MM.1S (cell line): ENCODE measurements around the gene JAK2.

Source experiments
- DNase-seq: peaks from one replicate; pipeline ENCODE4 v3.0.0-alpha.2; 2015
- H2AFZ ChIP-seq: fragments of 300-600 bp; sonication (generic); 2 replicates; pipeline ENCODE4 v1.6.0; 2016; ENCODE audit warnings: antibody characterized with exemption, low read length
- H3F3A ChIP-seq: fragments of 300-600 bp; sonication (generic); 2 replicates; pipeline ENCODE4 v1.6.1; 2016; ENCODE audit warnings: mild to moderate bottlenecking, antibody characterized with exemption, low read length, moderate library complexity, mixed read lengths; ENCODE audit not compliant: insufficient read depth
- H3K27ac ChIP-seq: fragments of 300-600 bp; sonication (generic); 2 replicates; pipeline ENCODE4 v1.5.1; 2016; ENCODE audit warnings: mild to moderate bottlenecking, low read length
- H3K27me3 ChIP-seq: fragments of 300-600 bp; sonication (generic); replicated peaks from 2 replicates; pipeline ENCODE4 v1.6.0; 2016; ENCODE audit warnings: low read length; ENCODE audit not compliant: insufficient read depth
- H3K36me3 ChIP-seq: fragments of 300-600 bp; sonication (generic); replicated peaks from 2 replicates; pipeline ENCODE4 v1.6.1; 2016; ENCODE audit warnings: mild to moderate bottlenecking, low read length, mixed read lengths; ENCODE audit not compliant: insufficient read depth
- H3K4me1 ChIP-seq: fragments of 300-600 bp; sonication (generic); 2 replicates; pipeline ENCODE4 v1.6.1; 2016; ENCODE audit warnings: low read length, mixed read lengths
- H3K4me2 ChIP-seq: fragments of 300-600 bp; sonication (generic); 2 replicates; pipeline ENCODE4 v1.6.0; 2016; ENCODE audit warnings: low read depth, low read length
- H3K4me3 ChIP-seq: fragments of 300-600 bp; sonication (generic); 2 replicates; pipeline ENCODE4 v1.5.1; 2016; ENCODE audit warnings: low read length, mixed read lengths
- H3K79me2 ChIP-seq: fragments of 300-600 bp; sonication (generic); 2 replicates; pipeline ENCODE4 v1.6.1; 2016; ENCODE audit warnings: mixed run types, low read length, mixed read lengths
- H3K9ac ChIP-seq: fragments of 300-600 bp; sonication (generic); 2 replicates; pipeline ENCODE4 v1.6.1; 2016; ENCODE audit warnings: low read length, mixed read lengths
- H3K9me2 ChIP-seq: fragments of 300-600 bp; sonication (generic); replicated peaks from 2 replicates; pipeline ENCODE4 v1.6.1; 2016; ENCODE audit warnings: mild to moderate bottlenecking, low read length, mixed read lengths; ENCODE audit not compliant: insufficient read depth
- H3K9me3 ChIP-seq: fragments of 300-600 bp; sonication (generic); replicated peaks from 2 replicates; pipeline ENCODE4 v1.6.1; 2016; ENCODE audit warnings: mild to moderate bottlenecking, low read length, mixed read lengths; ENCODE audit not compliant: insufficient read depth
- H4K20me1 ChIP-seq: fragments of 300-600 bp; sonication (generic); 2 replicates; pipeline ENCODE4 v1.6.1; 2016; ENCODE audit warnings: mild to moderate bottlenecking, low read length, moderate library complexity, mixed read lengths; ENCODE audit not compliant: insufficient read depth
- EZH2 ChIP-seq: fragments of 300-600 bp; sonication (generic); optimal IDR thresholded peaks from 2 replicates; pipeline ENCODE3; 2017; ENCODE audit warnings: low read depth, mild to moderate bottlenecking, antibody characterized with exemption, low read length, mixed read lengths
- EZH2phosphoT487 ChIP-seq: fragments of 300-600 bp; sonication (generic); IDR thresholded peaks from 2 replicates; pipeline ENCODE4 v1.6.1; 2018; ENCODE audit warnings: antibody characterized with exemption, low read length
- TF ChIP-seq, protein P1 (sequence below): fragments of 300-600 bp; sonication (generic); IDR thresholded peaks from 2 replicates; pipeline ENCODE4 v1.5.1; 2016; ENCODE audit warnings: antibody characterized with exemption, low read length, mixed read lengths

JAK2 gene

DNA sequence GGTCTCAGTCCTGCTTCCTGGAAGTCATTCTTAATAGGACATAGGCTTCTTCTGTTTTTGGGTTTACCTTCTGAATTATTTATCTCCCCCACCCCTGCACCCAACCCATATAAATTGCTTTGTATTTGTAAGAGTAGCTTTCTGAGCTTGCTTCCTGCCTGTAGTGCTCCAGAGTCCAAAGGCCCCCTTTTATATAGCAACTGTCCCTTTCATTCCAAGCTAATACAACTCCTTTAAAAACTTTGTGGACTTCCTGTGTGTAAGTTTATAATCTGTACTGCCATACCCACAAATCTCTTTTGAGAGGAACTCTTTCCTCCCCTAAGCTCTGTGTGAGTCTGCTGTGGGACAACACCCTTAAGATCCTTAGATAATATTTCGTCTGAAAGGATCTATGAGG is 7.8 kb downstream of the JAK2 start:
- Histone ChIP-seq H3K36me3 (no peaks in the 10 kb centered on the region), H3K27me3 (no peaks in the 10 kb centered on the region), H3K4me2 (no peak overlapping the region), H3K4me3 (no peak overlapping the region), H3K9me3 (no peaks in the 10 kb centered on the region), H3K79me2 (peaks cover 43% of the 10 kb centered on the region), H4K20me1 (no peaks in the 10 kb centered on the region), H2AFZ (no peak overlapping the region), H3K9me2 (no peaks in the 10 kb centered on the region), H3F3A (no peaks in the 10 kb centered on the region), H3K27ac (no peak overlapping the region), H3K9ac (no peak overlapping the region), H3K4me1 (peaks cover 16% of the 10 kb centered on the region)
- DNase-seq: no peak
- no peak for TF ChIP-seq EZH2
- TF ChIP-seq, protein P1, sequence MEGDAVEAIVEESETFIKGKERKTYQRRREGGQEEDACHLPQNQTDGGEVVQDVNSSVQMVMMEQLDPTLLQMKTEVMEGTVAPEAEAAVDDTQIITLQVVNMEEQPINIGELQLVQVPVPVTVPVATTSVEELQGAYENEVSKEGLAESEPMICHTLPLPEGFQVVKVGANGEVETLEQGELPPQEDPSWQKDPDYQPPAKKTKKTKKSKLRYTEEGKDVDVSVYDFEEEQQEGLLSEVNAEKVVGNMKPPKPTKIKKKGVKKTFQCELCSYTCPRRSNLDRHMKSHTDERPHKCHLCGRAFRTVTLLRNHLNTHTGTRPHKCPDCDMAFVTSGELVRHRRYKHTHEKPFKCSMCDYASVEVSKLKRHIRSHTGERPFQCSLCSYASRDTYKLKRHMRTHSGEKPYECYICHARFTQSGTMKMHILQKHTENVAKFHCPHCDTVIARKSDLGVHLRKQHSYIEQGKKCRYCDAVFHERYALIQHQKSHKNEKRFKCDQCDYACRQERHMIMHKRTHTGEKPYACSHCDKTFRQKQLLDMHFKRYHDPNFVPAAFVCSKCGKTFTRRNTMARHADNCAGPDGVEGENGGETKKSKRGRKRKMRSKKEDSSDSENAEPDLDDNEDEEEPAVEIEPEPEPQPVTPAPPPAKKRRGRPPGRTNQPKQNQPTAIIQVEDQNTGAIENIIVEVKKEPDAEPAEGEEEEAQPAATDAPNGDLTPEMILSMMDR: no peak
- no peak for TF ChIP-seq EZH2phosphoT487

DNA sequence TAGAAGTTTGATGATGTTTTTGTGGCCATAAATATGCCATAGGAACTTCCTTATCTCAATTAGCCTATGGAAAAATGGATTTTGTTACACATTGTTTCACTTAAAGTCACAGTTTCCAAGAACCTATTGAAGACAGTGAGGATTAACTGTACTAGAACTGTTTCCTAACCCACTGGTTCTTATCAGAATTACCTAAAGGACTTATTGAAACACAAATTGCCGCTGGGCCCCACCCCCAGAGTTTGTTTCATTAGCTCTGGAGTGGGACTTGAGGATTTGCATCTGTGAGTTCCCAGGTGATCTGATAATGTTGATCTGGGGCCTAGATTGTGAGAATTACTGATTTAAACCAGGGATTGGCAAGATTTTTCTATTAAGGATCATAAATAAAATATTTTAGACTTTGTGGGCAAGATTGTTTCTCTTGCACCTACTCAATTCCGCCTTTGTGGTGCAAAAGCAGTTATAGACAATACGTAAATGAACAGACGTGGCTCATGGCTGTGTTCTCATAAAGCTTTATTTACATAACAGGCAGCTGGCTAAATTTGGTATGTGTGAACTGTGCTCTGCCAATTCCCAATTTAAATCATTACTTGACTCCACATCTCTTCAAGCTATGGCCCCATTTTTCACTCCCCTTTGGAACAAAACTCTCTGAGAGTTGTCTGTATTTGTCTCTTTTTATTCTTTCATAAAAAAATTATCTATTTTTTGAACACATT is 9.3 kb downstream of the JAK2 start:
- Histone ChIP-seq H3F3A (no peaks in the 10 kb centered on the region), H3K9me3 (no peaks in the 10 kb centered on the region), H3K36me3 (no peaks in the 10 kb centered on the region), H3K4me3 (no peak overlapping the region), H3K9ac (no peak overlapping the region), H3K4me1 (peaks cover 13% of the 10 kb centered on the region), H4K20me1 (no peaks in the 10 kb centered on the region), H3K9me2 (no peaks in the 10 kb centered on the region), H3K4me2 (no peak overlapping the region), H3K27ac (no peak overlapping the region), H2AFZ (no peak overlapping the region), H3K27me3 (no peaks in the 10 kb centered on the region), H3K79me2 (peaks cover 28% of the 10 kb centered on the region)
- TF ChIP-seq EZH2phosphoT487 (no peak), EZH2 (no peak)
- TF ChIP-seq, protein P1: no peak
- no peak for DNase-seq

DNA sequence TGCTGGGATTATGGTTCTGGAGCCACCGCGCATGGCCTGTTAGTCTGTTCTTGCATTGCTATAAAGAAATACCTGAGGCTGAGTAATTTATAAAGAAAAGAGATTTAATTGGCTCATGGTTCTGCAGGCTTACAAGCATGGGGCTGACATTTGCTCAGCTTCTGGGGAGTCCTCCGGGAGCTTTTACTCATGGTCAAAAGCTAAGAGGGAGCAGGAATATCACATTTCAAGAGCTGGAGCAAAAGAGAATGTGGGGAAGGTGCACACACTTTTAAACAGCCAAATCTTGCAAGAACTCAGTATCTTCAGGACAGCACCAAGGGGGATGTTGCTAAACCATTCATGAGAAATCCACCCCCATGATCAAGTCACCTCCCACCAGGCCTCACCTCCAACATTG is 12.1 kb downstream of the JAK2 start:
- TF ChIP-seq EZH2: no peak
- TF ChIP-seq, protein P1: no peak
- TF ChIP-seq EZH2phosphoT487: no peak
- Histone ChIP-seq H3K27me3 (no peaks in the 10 kb centered on the region), H3K9me2 (no peaks in the 10 kb centered on the region), H3F3A (no peaks in the 10 kb centered on the region), H3K9me3 (no peaks in the 10 kb centered on the region), H4K20me1 (no peaks in the 10 kb centered on the region), H3K36me3 (no peaks in the 10 kb centered on the region), H3K4me1 (peaks cover 13% of the 10 kb centered on the region), H2AFZ (no peak overlapping the region), H3K4me2 (no peak overlapping the region), H3K9ac (no peak overlapping the region), H3K4me3 (no peak overlapping the region), H3K79me2 (peaks cover 18% of the 10 kb centered on the region), H3K27ac (no peak overlapping the region)
- DNase-seq: no peak
